K562 treated with DMSO at 1 percent for 24 hours (cell line): ENCODE data around the gene HARBI1. TPM values are rescaled to one million over a fixed set of nuclear protein-coding genes. Genes with fewer than 3 reads are reported as not detected.

ENCODE experiments used
- total RNA-seq: library from RNA; unstranded; fragments of 300-600 nt; gene quantifications from 2 replicates; pipeline ENCODE4 v1.2.3, GENCODE V29; 2022; ENCODE audit warnings: low read depth; ENCODE audit not compliant: insufficient read depth

The HARBI1 gene
- 9.5 and 10.8 TPM in 2 replicates for total RNA-seq

GRCh38 chr11:46617134-46617971 lies at the start of gene HARBI1, which contains the start of gene ATG13:
Gene HARBI1 (minus strand): TSS chr11:46617227. CDS start chr11:46616237, 990 bp downstream.
Gene ATG13 (plus strand): TSS chr11:46617553. CDS start chr11:46644292, 26,739 bp downstream.

GRCh38 chr11:46593550-46594373 lies 23.3 kb downstream of the HARBI1 start, which contains the start of gene AMBRA1:
Gene AMBRA1 (minus strand): TSS chr11:46594023. CDS start chr11:46548380, 45,643 bp downstream.

Other genes starting within 250 kb of the HARBI1 start
- 213 and 219 TPM in 2 replicates for gene MDK, start 235.6 kb downstream of the HARBI1 start, total RNA-seq
- 0.76 and 1.4 TPM in 2 replicates for gene CHRM4, start 225.5 kb downstream of the HARBI1 start, total RNA-seq
- gene AMBRA1, start 23.2 kb downstream of the HARBI1 start, total RNA-seq, result 43.3 and 48.4 TPM in 2 replicates
- gene ATG13, start 326 bp upstream of the HARBI1 start, total RNA-seq, result 47.1 and 49.7 TPM in 2 replicates
- 27.7 and 28.3 TPM in 2 replicates for gene ARHGAP1, start 83.4 kb upstream of the HARBI1 start, total RNA-seq
- gene ZNF408, start 83.8 kb upstream of the HARBI1 start, total RNA-seq, result 15.2 TPM in 2 replicates
- gene F2, start 102.0 kb upstream of the HARBI1 start, total RNA-seq, result not detected in 2 replicates
- 61.7 and 72.4 TPM in 2 replicates for gene CKAP5, start 229.1 kb upstream of the HARBI1 start, total RNA-seq